IPS DF 4.7 (cell line): ENCODE results near the gene GPS1.

Experiments used
- DNase-seq: peaks from one replicate; pipeline ENCODE4 v3.0.0-alpha.2; 2013; ENCODE audit warnings: low spot score; ENCODE audit errors: extremely low read depth

GPS1 gene

DNA sequence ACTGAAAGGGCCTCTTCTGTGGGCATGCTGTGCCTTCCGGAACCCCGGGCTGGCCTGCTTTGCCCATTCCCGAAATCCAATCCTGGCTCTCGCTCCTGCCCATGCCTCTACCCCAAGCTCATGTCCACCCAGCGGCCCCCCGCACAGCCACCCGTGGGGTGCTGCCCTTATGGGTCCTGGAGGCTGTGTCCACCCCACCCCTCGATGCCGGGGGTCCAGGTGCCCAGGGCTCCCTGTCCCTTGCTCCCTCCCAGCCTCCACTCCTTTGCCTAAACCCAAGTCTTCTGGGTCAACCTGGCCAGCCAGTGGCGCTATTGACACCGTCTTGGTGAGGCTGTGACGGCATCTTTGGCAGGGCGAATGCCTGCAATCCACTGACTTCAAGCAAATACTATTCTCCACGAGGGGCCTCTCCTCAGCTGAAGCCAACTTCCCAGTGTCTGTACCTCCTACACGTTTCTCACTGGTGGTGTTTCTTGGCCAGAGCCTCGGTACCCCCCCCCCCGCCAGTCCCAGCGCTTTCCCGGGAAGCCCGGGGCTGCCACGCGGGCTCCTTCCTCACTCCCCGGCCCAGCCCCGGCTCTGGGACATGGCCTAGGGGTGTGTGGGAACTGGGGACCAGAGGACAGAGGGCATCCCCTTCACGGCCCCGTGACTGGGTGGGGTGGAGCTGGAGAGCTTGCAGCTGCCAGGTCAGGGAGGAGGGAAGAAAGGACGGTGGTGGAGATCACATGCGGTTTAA lies 26.1 kb downstream of the GPS1 start:
- DNase-seq, result no peak

DNA sequence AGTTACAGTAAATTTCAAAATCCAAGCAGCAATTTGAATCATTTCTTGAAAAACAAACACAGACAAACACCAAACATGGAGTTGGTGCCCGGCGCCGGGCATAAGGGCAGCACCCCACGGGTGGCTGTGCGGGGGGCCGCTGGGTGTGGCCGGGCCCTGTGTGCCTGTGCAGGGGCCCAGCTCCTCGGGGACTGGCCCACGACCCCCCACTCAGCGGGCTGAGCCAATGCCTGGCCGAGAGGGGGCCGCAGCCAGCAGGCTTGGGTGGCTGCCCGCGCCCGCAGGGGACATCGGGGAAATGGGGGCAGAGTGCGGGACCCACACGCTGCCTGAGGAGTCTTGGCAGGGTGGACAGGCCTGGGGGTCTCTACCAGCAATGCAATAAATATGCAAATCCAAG lies 26.7 kb downstream of the GPS1 start:
- no peak for DNase-seq

DNA sequence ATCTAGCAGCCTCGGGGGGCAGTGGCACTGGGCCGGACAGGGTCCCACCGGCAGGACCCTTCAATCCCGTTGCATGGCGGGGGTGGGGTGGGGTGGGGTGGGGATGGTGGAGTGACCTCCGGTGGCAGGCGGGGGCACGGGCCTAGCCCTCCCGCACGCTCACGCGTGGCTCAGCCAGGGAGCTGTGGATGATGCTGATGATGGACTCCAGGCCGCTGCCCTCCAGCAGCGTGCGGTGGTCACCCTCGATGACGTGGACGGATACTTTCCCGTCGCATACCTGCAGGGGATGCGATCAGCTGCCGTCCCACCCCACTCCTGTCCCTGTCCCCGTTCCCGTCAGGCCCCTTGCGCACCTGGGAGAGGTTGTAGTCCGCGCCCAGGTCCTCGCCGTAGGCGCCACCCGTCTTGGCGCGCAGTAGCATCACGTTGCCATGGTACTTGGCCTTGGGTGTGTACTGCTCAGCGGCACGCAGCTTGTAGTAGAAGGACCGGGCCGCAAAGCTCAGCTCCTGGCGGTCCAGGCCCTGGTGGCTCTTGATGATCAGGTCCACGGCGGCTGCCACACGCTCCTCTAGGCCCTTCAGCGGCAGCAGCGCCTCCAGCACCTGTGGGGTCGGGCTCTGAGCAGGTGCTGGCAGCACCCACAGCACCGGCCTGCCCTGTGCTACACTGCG lies 27.4 kb downstream of the GPS1 start:
- DNase-seq, result no peak

DNA sequence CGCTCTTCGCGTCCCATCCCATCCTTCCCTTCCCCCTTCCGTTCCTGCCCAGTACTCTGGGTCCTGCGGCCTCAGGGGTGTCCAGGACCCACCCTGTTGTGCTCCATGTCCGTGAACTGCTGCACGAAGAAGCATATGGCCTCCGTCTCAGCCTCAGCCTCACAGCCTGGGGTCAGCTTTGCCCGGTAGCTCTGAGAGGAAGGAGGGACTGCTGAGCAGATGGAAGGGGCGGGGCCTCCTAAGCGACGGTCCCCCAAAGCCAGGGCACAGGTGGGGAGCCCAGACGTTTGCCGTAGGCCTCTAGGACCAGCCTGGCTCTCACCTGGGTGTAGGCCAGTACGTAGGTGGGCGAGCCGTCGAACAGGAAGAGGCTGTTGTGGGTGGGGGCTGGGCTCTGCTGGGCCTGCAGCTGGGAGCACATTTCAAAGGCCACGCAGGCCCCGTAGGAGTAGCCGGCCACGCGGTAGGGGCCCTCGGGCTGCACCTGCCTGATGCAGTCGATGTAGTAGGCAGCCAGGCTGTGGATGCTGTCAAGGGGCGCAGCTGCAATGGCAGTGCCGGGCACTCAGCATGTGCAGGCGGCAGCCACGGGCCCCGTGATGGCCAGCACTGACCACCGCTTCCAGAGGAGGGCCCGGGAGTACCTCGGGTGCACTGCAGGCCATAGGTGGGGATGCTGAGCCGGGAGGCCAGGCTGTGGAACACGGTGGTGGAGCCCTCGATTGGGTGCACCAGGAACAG lies 28.5 kb downstream of the GPS1 start:
- DNase-seq, result no peak

- no peak for DNase-seq
These were observed 29.2 kb downstream of the GPS1 start for GRCh38 chr17:82080789-82081464.

DNA sequence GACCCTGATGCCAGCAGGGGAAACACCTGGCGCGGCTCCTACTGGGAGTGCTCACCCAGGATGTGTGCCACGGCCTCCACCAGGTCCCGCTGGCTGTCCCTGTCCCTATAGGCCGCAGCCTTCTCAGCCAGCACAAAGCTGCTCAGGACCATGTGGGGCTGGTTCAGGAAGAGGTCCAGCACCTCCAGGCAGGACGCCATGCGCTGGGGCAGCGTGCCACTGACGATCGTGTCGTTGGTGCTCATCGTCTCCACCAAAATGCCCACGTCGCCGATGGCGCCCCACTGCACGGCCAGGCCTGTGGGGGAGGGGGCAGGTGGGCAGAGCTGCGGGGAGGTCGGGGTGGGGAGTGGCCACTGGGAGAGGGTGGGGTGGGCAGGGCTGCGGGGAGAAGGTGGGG lies 29.8 kb downstream of the GPS1 start:
- DNase-seq, result no peak

- no peak for DNase-seq
These were observed 30.3 kb downstream of the GPS1 start for GRCh38 chr17:82081966-82082365.

DNA sequence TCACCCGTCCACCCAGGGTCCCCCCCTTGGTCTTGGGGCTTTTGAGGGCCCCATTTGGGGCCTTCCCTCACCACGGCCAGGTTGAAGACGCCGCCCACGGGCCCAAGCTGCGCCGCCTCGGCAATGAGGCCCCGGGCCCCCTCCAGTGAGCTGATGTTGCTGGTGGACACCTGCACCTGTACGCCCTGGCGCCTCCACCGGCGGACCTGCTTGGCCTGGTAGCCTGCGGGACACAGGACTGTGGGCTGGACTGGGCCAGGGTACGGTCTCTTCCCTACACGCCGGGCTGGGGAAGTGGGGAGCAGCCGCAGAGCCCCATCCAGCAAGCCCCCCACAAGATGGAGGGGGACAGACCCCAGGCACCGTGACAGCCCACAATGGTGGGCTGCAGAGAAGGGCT lies 30.8 kb downstream of the GPS1 start:
- no peak for DNase-seq

DNA sequence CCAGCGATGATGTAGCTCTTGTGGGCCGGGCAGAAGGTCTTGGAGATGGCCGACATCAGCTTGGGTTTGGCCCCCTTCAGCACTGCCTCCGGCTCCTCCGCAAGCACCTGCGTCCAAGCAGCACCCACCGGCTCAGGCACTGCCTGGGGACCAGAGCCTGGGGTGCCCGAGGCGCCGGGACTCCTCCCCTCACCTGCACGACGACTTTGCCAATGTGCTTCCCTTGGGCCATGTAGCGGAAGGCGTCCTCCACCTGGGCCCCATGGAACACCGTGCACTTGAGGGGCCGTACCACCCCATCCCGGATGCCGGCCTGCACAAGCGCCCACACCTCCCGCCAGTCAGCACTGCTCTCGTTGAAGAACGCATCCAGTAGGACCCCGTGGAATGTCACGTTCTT lies 31.3 kb downstream of the GPS1 start:
- DNase-seq, result no peak

- DNase-seq, result no peak
These were observed 32.0 kb downstream of the GPS1 start for GRCh38 chr17:82083533-82084359.

- no peak for DNase-seq
These were observed 32.8 kb downstream of the GPS1 start for GRCh38 chr17:82084373-82085030.

DNA sequence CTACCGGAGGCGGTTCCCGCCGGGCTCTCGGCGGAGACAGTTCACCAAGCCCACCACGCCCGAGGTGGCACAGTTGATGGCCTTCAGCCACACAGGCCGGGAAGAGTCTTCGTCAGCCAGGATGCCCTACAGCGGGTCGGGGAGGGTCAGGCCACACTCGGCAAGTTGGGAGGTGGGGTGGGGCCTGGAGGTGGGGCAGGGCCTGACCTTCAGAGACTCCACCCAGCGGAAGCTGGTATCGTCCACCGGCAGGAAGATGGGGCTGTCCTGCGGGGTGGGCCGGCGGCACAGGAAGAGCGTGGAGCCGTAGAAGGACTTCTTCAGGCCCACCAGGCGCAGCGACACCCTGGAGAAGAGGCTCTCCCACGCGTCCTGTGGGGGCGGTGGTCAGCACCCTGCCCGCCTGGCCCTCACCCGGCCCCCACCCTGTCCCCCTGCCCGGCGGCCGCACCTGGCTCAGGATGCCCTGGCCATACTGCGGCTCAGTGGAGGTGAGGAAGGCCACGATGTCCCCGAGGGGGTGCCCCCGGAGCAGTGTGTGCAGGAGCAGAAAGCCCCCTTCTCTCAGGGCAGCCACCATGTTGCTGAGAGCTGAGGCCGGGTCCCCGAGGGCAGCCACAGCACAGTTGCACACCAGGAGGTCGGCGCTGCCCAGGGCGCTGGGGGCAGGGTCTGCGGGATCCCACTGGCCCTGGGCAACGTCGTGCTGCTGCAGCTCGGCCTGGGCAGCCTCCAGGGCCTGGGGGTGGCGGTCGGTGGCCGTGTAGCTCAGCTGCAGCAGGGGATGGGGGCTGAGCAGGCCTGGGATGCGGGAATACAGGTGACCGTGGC lies 33.5 kb downstream of the GPS1 start:
- no peak for DNase-seq

GRCh38 chr17:82085931-82086764 lies 34.5 kb downstream of the GPS1 start:
- no peak for DNase-seq

- no peak for DNase-seq
These were observed 35.5 kb downstream of the GPS1 start for GRCh38 chr17:82086941-82087906.

DNA sequence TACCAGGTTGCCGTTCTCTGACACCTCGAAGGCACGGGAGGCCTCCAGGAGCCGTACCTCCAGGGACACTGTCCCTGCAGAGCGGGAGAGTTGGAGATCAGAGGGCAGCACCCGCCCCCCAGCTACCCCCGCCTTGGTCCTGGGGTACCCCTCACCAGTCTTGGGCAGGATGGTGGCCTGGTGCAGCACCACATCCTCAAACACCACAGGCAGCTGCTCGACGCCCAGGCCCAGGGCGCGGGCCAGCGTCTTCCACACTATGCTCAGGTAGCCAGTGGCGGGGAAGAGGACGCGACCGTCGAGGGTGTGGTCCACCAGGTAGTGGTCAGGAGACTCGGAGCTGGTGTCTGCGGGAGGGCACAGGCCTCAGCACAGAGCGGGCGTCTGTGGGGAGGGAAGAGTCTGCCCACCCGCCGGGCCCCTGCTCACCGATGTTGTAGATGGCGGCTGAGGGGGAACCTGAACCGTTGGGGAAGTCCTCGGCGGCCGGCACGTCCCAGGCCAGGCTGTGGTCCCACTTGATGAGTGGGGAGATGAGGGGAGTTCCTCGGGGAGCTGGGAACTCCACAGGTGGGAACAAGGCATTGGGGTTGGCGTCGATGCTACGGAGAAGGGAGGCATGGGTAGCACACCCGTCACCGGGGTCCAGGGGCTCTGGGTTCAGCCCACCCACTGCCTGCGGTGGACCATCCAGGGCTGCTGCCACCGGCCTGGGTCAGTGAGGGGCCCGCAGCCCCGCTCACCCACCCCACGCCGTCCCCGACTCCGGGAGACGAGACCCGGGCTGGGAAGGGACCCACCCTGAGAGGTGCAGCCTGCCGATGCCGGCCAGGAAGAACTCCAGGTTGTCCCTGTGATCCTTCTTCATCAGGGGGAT lies 36.5 kb downstream of the GPS1 start:
- no peak for DNase-seq
